Measurements from ENCODE around the gene CCDC152. TPM values are rescaled to one million over a fixed set of nuclear protein-coding genes. Genes with fewer than 3 reads are reported as not detected.

Gene CCDC152
- total and polyA plus RNA-seq, 2 experiments from 2014 or later: 2.8 to 6.4 TPM

GRCh38 chr5:42848545-42848944 is 91.9 kb downstream of the CCDC152 start:
- Histone ChIP-seq H3K4me2 (ENCODE audit: unreplicated experiment) (no peak overlapping the region), H3K9me3 (ENCODE audit: low read depth) (no peaks in the 10 kb centered on the region), H3K36me3 (ENCODE audit: low read depth) (no peaks in the 10 kb centered on the region), H3F3A (ENCODE audit: insufficient read depth) (no peaks in the 10 kb centered on the region), H2AFZ (no peak overlapping the region), H3K27me3 (replicated peaks; ENCODE audit: insufficient read depth) (no peaks in the 10 kb centered on the region), H3K4me1 (ENCODE audit: insufficient read depth) (no peaks in the 10 kb centered on the region), H4K20me1 (ENCODE audit: insufficient read depth) (no peaks in the 10 kb centered on the region), H3K27ac (no peak overlapping the region), H3K9ac (no peak overlapping the region), H3K9me2 (ENCODE audit: insufficient read depth) (no peaks in the 10 kb centered on the region), H3K79me2 (ENCODE audit: insufficient read depth) (no peaks in the 10 kb centered on the region), H3K4me3 (no peak overlapping the region)
- no peak for TF ChIP-seq EZH2phosphoT487 (IDR thresholded peaks at IDR 0.05; ENCODE audit: insufficient read depth, low read depth)
- TF ChIP-seq EZH2 (IDR thresholded peaks at IDR 0.05; ENCODE audit: insufficient read depth, poor library complexity, severe bottlenecking): no peak
- no peak for DNase-seq
- in situ Hi-C loops (cut with MboI): no loop called here
- 83 to 85% methylated on average over 2 of the region's 2 CpGs for WGBS, 2 experiments (ENCODE audit: low coverage in 1 of 2, low lambda C conversion rate in 2 of 2, missing lambda C conversion rate in 2 of 2)

- no peaks in the 10 kb centered on the region for H3K9me2 ChIP-seq (ENCODE audit: insufficient read depth)
- H3K9me3 ChIP-seq (ENCODE audit: low read depth): no peaks in the 10 kb centered on the region
- no peak for TF ChIP-seq EZH2phosphoT487 (IDR thresholded peaks at IDR 0.05; ENCODE audit: insufficient read depth, low read depth)
- no peak for TF ChIP-seq EZH2 (IDR thresholded peaks at IDR 0.05; ENCODE audit: insufficient read depth, poor library complexity, severe bottlenecking)
- H3F3A ChIP-seq (ENCODE audit: insufficient read depth): no peaks in the 10 kb centered on the region
- H3K4me3 ChIP-seq: no peak overlapping the region
- H3K9ac ChIP-seq: no peak overlapping the region
- H3K79me2 ChIP-seq (ENCODE audit: insufficient read depth): no peaks in the 10 kb centered on the region
- no peak for DNase-seq
- H3K4me1 ChIP-seq (ENCODE audit: insufficient read depth): no peaks in the 10 kb centered on the region
- in situ Hi-C loops (cut with MboI): no loop called here
- no peaks in the 10 kb centered on the region for H3K27me3 ChIP-seq (replicated peaks; ENCODE audit: insufficient read depth)
- 75 to 80% methylated on average over 6 of the region's 6 CpGs for WGBS, 2 experiments (ENCODE audit: low coverage in 1 of 2, low lambda C conversion rate in 2 of 2, missing lambda C conversion rate in 2 of 2)
- H4K20me1 ChIP-seq (ENCODE audit: insufficient read depth): no peaks in the 10 kb centered on the region
- no peak overlapping the region for H3K4me2 ChIP-seq (ENCODE audit: unreplicated experiment)
- no peaks in the 10 kb centered on the region for H3K36me3 ChIP-seq (ENCODE audit: low read depth)
- H3K27ac ChIP-seq: no peak overlapping the region
- no peak overlapping the region for H2AFZ ChIP-seq
Measured at GRCh38 chr5:42851481-42851880, 94.9 kb downstream of the CCDC152 start.

Other genes starting within 250 kb of the CCDC152 start
- 1.4 and 1.5 TPM in 2 replicates for gene SELENOP, start 55.1 kb downstream of the CCDC152 start, total RNA-seq (2014; rRNA removed; shearing (Covaris generic))
- gene SELENOP, start 55.1 kb downstream of the CCDC152 start, polyA plus RNA-seq (2016; fragmentation: Nextera tagmentation; extraction: Ambion mirVana): 1.2 and 1.5 TPM in 2 replicates

Data from GM23248 (cell line).